GM10847 (cell line): ENCODE results near the gene DSG2.

ENCODE experiments used
- POLR2A ChIP-seq: IDR thresholded peaks from 2 replicates; pipeline ENCODE4 v1.6.1; 2011; ENCODE audit not compliant: insufficient read length; ENCODE audit errors: extremely low read depth

DSG2 gene

GRCh38 chr18:31566576-31567306 is 68.8 kb downstream of the DSG2 start:
- TF ChIP-seq POLR2A = no peak

GRCh38 chr18:31572368-31572767 is 74.4 kb downstream of the DSG2 start:
- TF ChIP-seq POLR2A = no peak

GRCh38 chr18:31573051-31573450 is 75.1 kb downstream of the DSG2 start:
- no peak for TF ChIP-seq POLR2A

- no peak for TF ChIP-seq POLR2A
Measured at GRCh38 chr18:31574359-31574758, 76.4 kb downstream of the DSG2 start.

GRCh38 chr18:31575515-31576257 is 77.7 kb downstream of the DSG2 start:
- TF ChIP-seq POLR2A = no peak

GRCh38 chr18:31576670-31577069 is 78.7 kb downstream of the DSG2 start:
- TF ChIP-seq POLR2A = no peak

GRCh38 chr18:31577195-31577594 is 79.2 kb downstream of the DSG2 start:
- TF ChIP-seq POLR2A = no peak

GRCh38 chr18:31578126-31578525 is 80.1 kb downstream of the DSG2 start:
- no peak for TF ChIP-seq POLR2A

GRCh38 chr18:31579375-31579774 is 81.4 kb downstream of the DSG2 start:
- TF ChIP-seq POLR2A = no peak

- TF ChIP-seq POLR2A = no peak
Measured at GRCh38 chr18:31581498-31582197, 83.7 kb downstream of the DSG2 start.

- no peak for TF ChIP-seq POLR2A
Measured at GRCh38 chr18:31583185-31583854, 85.3 kb downstream of the DSG2 start.

- no peak for TF ChIP-seq POLR2A
Measured at GRCh38 chr18:31585991-31586390, 88.0 kb downstream of the DSG2 start.

GRCh38 chr18:31586616-31587015 is 88.6 kb downstream of the DSG2 start:
- TF ChIP-seq POLR2A = no peak

GRCh38 chr18:31587529-31587928 is 89.6 kb downstream of the DSG2 start:
- no peak for TF ChIP-seq POLR2A

GRCh38 chr18:31590570-31590969 is 92.6 kb downstream of the DSG2 start:
- TF ChIP-seq POLR2A = no peak

- no peak for TF ChIP-seq POLR2A
Measured at GRCh38 chr18:31591113-31591512, 93.1 kb downstream of the DSG2 start.

GRCh38 chr18:31591628-31592027 is 93.7 kb downstream of the DSG2 start, which contains the start of gene TTR:
Gene TTR (plus strand): TSS chr18:31591877. CDS start chr18:31591903, 26 bp downstream.
- TF ChIP-seq POLR2A = no peak
